HG02571 (cell line): Measurements from ENCODE around the gene ROGDI.
"Not testable (repeated sequence)": the region's sequence is repeated elsewhere in the genome, so short reads cannot be mapped to it uniquely, and the experiment has no call there.

Experiments
- ATAC-seq: cut with Tn5 transposase; IDR thresholded peaks from one replicate; pipeline ENCODE4 v1.9.1; 2021; ENCODE audit warnings: mild to moderate bottlenecking, moderate library complexity; ENCODE audit not compliant: unreplicated experiment

ROGDI gene

GRCh38 chr16:4792951-4793513, 9.4 kb downstream of the ROGDI start:
- no peak for ATAC-seq

- no peak for ATAC-seq
Measured at GRCh38 chr16:4790871-4791270, 11.6 kb downstream of the ROGDI start.

GRCh38 chr16:4790261-4790660, 12.2 kb downstream of the ROGDI start:
- ATAC-seq: no peak

GRCh38 chr16:4788910-4789309, 13.5 kb downstream of the ROGDI start:
- ATAC-seq: no peak

GRCh38 chr16:4788489-4788889, 13.9 kb downstream of the ROGDI start:
- no peak for ATAC-seq

- no peak for ATAC-seq
Measured at GRCh38 chr16:4787627-4788482, 14.6 kb downstream of the ROGDI start, which contains the start of gene SEPTIN12. Gene SEPTIN12 (minus strand): TSS chr16:4788345. CDS start chr16:4787645, 700 bp downstream.

- ATAC-seq: no peak
Measured at GRCh38 chr16:4787068-4787467, 15.4 kb downstream of the ROGDI start.

- ATAC-seq: no peak
Measured at GRCh38 chr16:4785758-4786433, 16.5 kb downstream of the ROGDI start.

- ATAC-seq: not testable (repeated sequence)
Measured at GRCh38 chr16:4784444-4784987, 17.9 kb downstream of the ROGDI start.

GRCh38 chr16:4783951-4784336, 18.5 kb downstream of the ROGDI start:
- no peak for ATAC-seq

- ATAC-seq: no peak
Measured at GRCh38 chr16:4783251-4783950, 19.0 kb downstream of the ROGDI start.

- no peak for ATAC-seq
Measured at GRCh38 chr16:4780235-4780634, 22.2 kb downstream of the ROGDI start.

GRCh38 chr16:4778050-4778392, 24.4 kb downstream of the ROGDI start:
- ATAC-seq: no peak

- ATAC-seq: no peak
Measured at GRCh38 chr16:4777339-4778049, 24.9 kb downstream of the ROGDI start.

GRCh38 chr16:4776141-4776705, 26.2 kb downstream of the ROGDI start:
- ATAC-seq: no peak

GRCh38 chr16:4775005-4775404, 27.4 kb downstream of the ROGDI start:
- no peak for ATAC-seq

GRCh38 chr16:4772351-4772750, 30.1 kb downstream of the ROGDI start:
- no peak for ATAC-seq

GRCh38 chr16:4771646-4772045, 30.8 kb downstream of the ROGDI start:
- no peak for ATAC-seq

GRCh38 chr16:4769306-4769638, 33.2 kb downstream of the ROGDI start:
- ATAC-seq: no peak
